GM19193 (cell line): ENCODE data around the gene BAZ2B.

Experiments
- POLR2A ChIP-seq: IDR thresholded peaks from 4 replicates; pipeline ENCODE4 v1.6.1; 2011; ENCODE audit not compliant: insufficient read depth, insufficient read length; ENCODE audit errors: extremely low read depth

The BAZ2B gene

GRCh38 chr2:159270744-159271379 lies 345.5 kb downstream of the BAZ2B start:
- no peak for TF ChIP-seq POLR2A
